Measurements from ENCODE around the gene ING3.

DNA sequence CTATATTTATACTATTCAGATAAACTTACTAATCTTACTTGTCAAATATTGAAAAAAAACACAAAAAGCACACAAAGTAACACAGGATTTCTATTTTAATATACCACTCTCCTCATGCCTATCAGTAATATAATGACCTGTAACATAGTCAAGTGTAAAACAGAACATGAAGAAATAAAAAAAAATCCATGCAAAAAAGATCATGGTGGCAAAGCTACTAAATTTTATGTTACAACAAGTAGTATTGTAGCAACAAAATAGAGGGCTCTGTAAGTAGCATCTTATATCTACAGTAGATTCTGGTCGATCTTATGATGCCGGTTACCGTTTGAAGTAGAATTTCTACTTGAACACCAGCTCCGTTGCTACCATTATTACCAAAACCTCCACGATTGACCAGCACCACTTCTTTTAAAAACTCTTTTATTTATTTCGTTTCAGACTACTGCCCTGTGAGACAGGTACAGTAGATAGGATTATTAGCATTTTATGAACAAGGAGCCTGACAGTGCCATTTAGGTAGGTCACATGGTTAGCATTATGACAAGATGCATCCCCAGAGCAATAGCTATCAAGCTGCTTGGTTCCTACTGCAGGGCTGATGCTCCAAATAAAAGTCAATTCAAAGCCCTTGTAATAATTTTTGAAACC is 40.0 kb downstream of the ING3 start:
- no peak for TF ChIP-seq CTCF (IDR thresholded peaks at IDR 0.05)
- TF ChIP-seq POLR2A (IDR thresholded peaks at IDR 0.05; ENCODE audit: low read depth), result no peak

Measured in esophagus muscularis mucosa (tissue), 3 donors.